AG04449 (cell line): ENCODE results near the gene TBX18.

Source experiments
- CTCF ChIA-PET: fragments of 350-600 bp; formaldehyde crosslinking; extraction: SDS; loops from one replicate; lab custom pipeline; 2021; ENCODE audit warnings: antibody characterized with exemption; lab: Yijun Ruan, JAX
- POLR2A ChIA-PET: fragments of 400-600, 350-600 bp; formaldehyde crosslinking; extraction: SDS; loops from one replicate; lab custom pipeline; 2020; ENCODE audit warnings: antibody characterized with exemption, inconsistent platforms; lab: Yijun Ruan, JAX
- DNase-seq: peaks from one replicate; pipeline ENCODE4 v3.0.0-alpha.2; 2010; ENCODE audit warnings: low read depth, low spot score
- H3K4me3 ChIP-seq: 2 replicates; pipeline ENCODE4 v1.5.1; 2011; ENCODE audit warnings: low read depth, mild to moderate bottlenecking, control low read depth, low read length
- TF ChIP-seq, protein P1 (sequence below): IDR thresholded peaks from one replicate; pipeline ENCODE4 v1.5.1; 2011; ENCODE audit warnings: mild to moderate bottlenecking, moderate library complexity, low read length, control low read depth, inconsistent platforms; ENCODE audit not compliant: insufficient read depth; ENCODE audit errors: missing control alignments

The TBX18 gene

DNA sequence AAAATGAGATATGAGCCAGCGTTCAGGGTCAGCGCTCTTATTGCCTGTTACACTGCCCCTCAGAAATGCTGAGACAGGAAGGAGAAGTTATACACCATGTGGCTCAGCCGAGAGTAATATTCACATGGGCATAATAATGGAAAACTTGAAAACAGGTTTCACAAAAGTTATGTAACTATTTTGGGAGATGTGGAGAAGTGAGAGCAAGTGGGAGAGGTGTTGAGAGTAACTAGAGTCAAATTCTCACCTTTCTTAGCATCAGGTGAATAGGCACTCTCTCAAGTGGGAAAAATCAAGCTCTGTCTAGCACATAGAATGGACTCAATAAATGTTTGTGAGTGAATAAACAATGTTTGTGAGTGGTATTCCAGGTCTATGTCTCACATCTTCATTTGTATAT lies 94.5 kb downstream of the TBX18 start:
- ChIA-PET CTCF (no interaction called here), POLR2A (no interaction called here)
- DNase-seq = no peak
- TF ChIP-seq, protein P1, sequence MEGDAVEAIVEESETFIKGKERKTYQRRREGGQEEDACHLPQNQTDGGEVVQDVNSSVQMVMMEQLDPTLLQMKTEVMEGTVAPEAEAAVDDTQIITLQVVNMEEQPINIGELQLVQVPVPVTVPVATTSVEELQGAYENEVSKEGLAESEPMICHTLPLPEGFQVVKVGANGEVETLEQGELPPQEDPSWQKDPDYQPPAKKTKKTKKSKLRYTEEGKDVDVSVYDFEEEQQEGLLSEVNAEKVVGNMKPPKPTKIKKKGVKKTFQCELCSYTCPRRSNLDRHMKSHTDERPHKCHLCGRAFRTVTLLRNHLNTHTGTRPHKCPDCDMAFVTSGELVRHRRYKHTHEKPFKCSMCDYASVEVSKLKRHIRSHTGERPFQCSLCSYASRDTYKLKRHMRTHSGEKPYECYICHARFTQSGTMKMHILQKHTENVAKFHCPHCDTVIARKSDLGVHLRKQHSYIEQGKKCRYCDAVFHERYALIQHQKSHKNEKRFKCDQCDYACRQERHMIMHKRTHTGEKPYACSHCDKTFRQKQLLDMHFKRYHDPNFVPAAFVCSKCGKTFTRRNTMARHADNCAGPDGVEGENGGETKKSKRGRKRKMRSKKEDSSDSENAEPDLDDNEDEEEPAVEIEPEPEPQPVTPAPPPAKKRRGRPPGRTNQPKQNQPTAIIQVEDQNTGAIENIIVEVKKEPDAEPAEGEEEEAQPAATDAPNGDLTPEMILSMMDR = no peak
- H3K4me3 ChIP-seq = no peak overlapping the region

DNA sequence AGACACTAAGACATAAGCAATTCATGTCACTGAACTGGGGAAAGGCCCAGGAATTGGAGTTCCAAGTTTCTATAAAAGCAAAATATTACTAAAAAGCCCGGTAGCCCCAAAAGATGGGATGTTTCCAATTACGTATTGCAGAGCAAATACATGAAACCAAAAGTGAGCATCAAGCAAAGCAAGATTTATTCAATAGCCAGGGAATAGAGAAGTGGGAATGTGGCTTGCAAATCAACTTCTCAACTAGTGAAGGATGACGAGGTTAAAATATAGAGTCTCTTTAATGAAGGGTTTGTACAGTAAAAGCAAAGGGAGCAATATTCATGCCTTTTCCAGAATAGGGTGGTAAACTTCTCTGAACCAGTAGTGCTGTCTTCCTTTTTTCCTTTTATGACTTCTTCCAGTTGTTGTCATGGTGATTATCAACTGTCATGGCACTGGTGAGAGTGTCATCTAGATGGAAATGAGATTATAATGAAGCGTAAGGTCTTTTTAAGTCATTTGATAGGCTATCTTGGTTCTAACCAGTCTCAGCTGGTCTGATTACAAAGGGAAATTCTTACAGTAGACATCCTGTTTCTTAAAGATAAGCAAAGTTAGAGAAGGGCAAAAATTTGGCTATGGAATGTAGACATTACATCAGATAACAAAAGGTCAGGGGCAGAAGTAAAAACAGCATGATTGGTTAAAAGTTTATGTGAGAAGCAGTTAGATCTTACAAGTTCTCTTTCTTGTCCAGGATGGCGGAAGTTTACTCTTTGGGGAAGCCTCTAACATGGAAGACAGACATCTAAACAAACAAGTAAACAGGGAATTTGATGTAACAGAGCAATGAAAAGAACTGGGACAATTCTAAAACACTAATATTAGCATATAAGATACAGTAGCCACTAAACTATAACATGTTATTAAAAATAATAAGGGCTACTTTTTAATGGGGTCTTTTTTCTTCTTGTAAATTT lies 96.9 kb downstream of the TBX18 start:
- TF ChIP-seq, protein P1 = no peak
- no peak overlapping the region for H3K4me3 ChIP-seq
- CTCF ChIA-PET = no interaction called here
- DNase-seq = no peak
- POLR2A ChIA-PET = no interaction called here

DNA sequence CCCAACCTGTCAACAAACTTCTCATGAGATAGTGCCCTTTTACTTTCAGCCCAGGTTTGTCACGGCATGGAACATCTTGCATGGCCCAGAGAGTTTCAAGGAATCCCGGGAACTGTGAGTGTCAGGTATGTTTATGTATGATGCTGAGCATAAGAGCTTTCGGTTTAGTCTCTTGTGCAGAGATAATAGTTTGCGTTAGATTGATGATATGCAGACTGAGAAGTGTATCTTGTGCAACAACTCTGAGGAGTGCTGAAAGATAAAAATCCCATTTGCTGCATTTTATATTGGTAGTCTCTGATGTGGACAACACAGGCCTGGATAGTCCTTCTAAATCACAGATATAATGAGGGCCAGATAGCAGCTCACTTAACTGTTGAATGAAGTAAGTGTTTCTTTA lies 99.0 kb downstream of the TBX18 start:
- CTCF ChIA-PET = interaction anchor here (0.9 to 2.5 kb wide), 5 partner anchors 8 to 78 kb away, joined by 3 to 9 read pairs (median 3); no protein-coding TSS in a partner anchor
- DNase-seq = no peak
- POLR2A ChIA-PET = no interaction called here
- TF ChIP-seq, protein P1 = no peak
- no peak overlapping the region for H3K4me3 ChIP-seq

DNA sequence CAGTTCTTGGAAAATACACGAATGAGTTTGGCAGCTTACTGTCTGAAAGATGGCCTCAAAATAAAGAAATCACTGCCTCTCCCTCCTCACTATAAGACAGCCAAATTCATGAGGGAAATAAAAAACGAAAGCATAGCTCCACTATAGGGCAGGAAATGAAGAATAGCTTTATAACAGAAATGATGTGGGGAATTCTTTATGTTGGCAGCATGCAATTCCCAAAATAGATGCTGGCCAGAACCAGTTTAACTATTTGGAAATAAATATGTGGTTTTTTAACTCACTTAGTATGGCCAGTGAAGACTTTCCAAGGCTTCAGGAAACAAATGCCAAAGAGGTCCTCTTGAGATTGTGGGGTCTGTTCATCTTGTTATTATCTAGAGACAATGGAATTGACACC lies 100.5 kb downstream of the TBX18 start:
- H3K4me3 ChIP-seq = no peak overlapping the region
- no peak for DNase-seq
- ChIA-PET POLR2A (no interaction called here), CTCF (interaction anchor here (0.7 kb wide), 1 partner anchor 235 kb away, joined by 3 read pairs; no protein-coding TSS in a partner anchor)
- TF ChIP-seq, protein P1 = no peak

DNA sequence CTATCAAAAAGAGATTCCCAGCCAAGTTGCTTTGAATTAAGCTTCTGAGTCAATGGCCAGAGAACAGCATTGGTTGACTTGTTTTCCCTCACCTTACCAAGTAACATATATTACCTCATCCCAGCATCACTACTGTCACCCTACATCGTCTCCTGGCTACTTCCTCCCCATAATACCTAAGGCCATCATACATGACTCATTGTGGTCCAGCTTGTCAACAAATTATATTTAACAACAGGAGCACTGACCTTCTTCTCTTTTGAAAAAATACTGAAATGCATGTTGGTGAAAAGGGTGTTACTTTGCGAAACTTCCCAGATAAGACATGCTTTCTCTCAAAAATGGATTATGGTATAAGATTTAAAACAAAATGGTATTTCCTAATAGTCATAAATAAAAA lies 106.9 kb downstream of the TBX18 start:
- no peak for DNase-seq
- TF ChIP-seq, protein P1 = no peak
- CTCF ChIA-PET = interaction anchor here (0.8 kb wide), 1 partner anchor 38 kb away, joined by 3 read pairs; no protein-coding TSS in a partner anchor
- H3K4me3 ChIP-seq = no peak overlapping the region
- POLR2A ChIA-PET = no interaction called here

DNA sequence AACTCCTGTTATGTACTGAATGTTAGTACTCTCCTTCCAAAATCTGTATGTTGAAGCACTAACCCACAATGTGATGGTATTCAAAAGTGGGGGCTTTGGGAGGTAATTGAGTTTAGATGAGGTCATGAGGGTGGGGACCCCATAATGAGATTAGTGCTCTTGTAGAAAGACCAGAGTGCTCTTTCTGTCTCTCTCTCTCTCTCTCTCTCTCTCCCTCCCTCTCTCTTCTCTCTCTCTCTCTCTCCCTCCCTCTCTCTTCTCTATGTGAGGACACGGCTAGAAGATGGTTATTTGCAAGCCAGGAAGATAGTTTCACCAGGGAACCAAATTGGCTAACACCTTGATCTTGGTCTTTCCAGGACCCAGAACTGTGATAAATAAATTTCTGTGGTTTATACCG lies 107.4 kb downstream of the TBX18 start:
- no peak overlapping the region for H3K4me3 ChIP-seq
- no peak for DNase-seq
- TF ChIP-seq, protein P1 = no peak
- ChIA-PET CTCF (interaction anchor here (0.8 kb wide), 1 partner anchor 37 kb away, joined by 3 read pairs; no protein-coding TSS in a partner anchor), POLR2A (no interaction called here)
